Measurements from ENCODE around the gene ZBTB7B. TPM values are rescaled to one million over a fixed set of nuclear protein-coding genes. Genes with fewer than 3 reads are reported as not detected.

Gene ZBTB7B
- total RNA-seq, 1 donor from 2014 or later: 56.6 TPM

- ATAC-seq (ENCODE audit: low read depth) (no peak), DNase-seq (no peak)
- ChIA-PET POLR2A (interaction anchor here (0.6 to 2.4 kb wide), 3 partner anchors 11 to 184 kb away, joined by 3 to 8 read pairs (median 5); partner anchors contain the start of gene CKS1B), CTCF (interaction anchor here (1.4 kb wide), 1 partner anchor 30 kb away, joined by 3 read pairs; no protein-coding TSS in a partner anchor)
- no peaks in the 10 kb centered on the region for H3K27me3 Mint-ChIP-seq
- intact Hi-C loops (cut with micrococcal nuclease): no loop called here
- H3K36me3 Mint-ChIP-seq (ENCODE audit: low read depth): peaks cover 37% of the 10 kb centered on the region
- no peak overlapping the region for H3K27ac Mint-ChIP-seq
- no peak for TF ChIP-seq CTCF (IDR thresholded peaks at IDR 0.05)
- no peaks in the 10 kb centered on the region for H3K9me3 Mint-ChIP-seq
- no peak overlapping the region for H3K4me3 Mint-ChIP-seq
- peaks cover 14% of the 10 kb centered on the region for H3K4me1 Mint-ChIP-seq
Observed at GRCh38 chr1:154987326-154987725, 15.3 kb upstream of the ZBTB7B start.

GRCh38 chr1:154988058-154988954, 14.3 kb upstream of the ZBTB7B start:
- DNase-seq (no peak), ATAC-seq (ENCODE audit: low read depth) (no peak)
- Mint-ChIP-seq H3K27ac (no peak overlapping the region), H3K9me3 (no peaks in the 10 kb centered on the region), H3K4me1 (peaks cover 14% of the 10 kb centered on the region), H3K27me3 (no peaks in the 10 kb centered on the region), H3K36me3 (ENCODE audit: low read depth) (peaks cover 44% of the 10 kb centered on the region), H3K4me3 (no peak overlapping the region)
- ChIA-PET POLR2A (interaction anchor here (0.6 to 2.4 kb wide), 4 partner anchors 12 to 430 kb away, joined by 3 to 9 read pairs (median 6); partner anchors contain the start of genes CKS1B and UBE2Q1), CTCF (interaction anchor here (1.2 to 1.4 kb wide), 2 partner anchors 11 to 29 kb away, joined by 3 to 4 read pairs; no protein-coding TSS in a partner anchor)
- no peak for TF ChIP-seq CTCF (IDR thresholded peaks at IDR 0.05)
- intact Hi-C loops (cut with micrococcal nuclease): no loop called here

GRCh38 chr1:154989195-154989860, 13.3 kb upstream of the ZBTB7B start:
- H3K4me3 Mint-ChIP-seq: no peak overlapping the region
- no peak for DNase-seq
- H3K27me3 Mint-ChIP-seq: no peaks in the 10 kb centered on the region
- no peaks in the 10 kb centered on the region for H3K9me3 Mint-ChIP-seq
- ChIA-PET CTCF (no interaction called here), POLR2A (no interaction called here)
- no peak for ATAC-seq (ENCODE audit: low read depth)
- no peak for TF ChIP-seq CTCF (IDR thresholded peaks at IDR 0.05)
- intact Hi-C loops (cut with micrococcal nuclease): no loop called here
- peaks cover 10% of the 10 kb centered on the region for H3K4me1 Mint-ChIP-seq
- H3K27ac Mint-ChIP-seq: no peak overlapping the region
- H3K36me3 Mint-ChIP-seq (ENCODE audit: low read depth): peaks cover 44% of the 10 kb centered on the region

GRCh38 chr1:154990276-154990675, 12.3 kb upstream of the ZBTB7B start:
- ATAC-seq (ENCODE audit: low read depth) (no peak), DNase-seq (no peak)
- H3K9me3 Mint-ChIP-seq: no peaks in the 10 kb centered on the region
- H3K27ac Mint-ChIP-seq: no peak overlapping the region
- intact Hi-C loops (cut with micrococcal nuclease): no loop called here
- H3K4me1 Mint-ChIP-seq: peaks cover 7% of the 10 kb centered on the region
- no peaks in the 10 kb centered on the region for H3K27me3 Mint-ChIP-seq
- ChIA-PET POLR2A (no interaction called here), CTCF (no interaction called here)
- H3K36me3 Mint-ChIP-seq (ENCODE audit: low read depth): peaks cover 44% of the 10 kb centered on the region
- no peak for TF ChIP-seq CTCF (IDR thresholded peaks at IDR 0.05)
- H3K4me3 Mint-ChIP-seq: no peak overlapping the region

Measured in activated B cell treated with CpG ODN at 0.5 μM for 24 hours (primary cell).